Tibial nerve (tissue), 4 donors: Measurements from ENCODE around the gene C6orf120.
"Not testable (repeated sequence)": the region's sequence is repeated elsewhere in the genome, so short reads cannot be mapped to it uniquely, and the experiment has no call there.

ENCODE experiments used
- CTCF ChIP-seq, 5 experiments: fragments of 200-600 bp in 3 of 5; fragments of 450-650 bp in 2 of 5; sonication (generic) in 3 of 5; IDR thresholded peaks; one replicate each; pipeline ENCODE4 v1.5.1; 2016 to 2019; ENCODE audit warnings: antibody characterized with exemption in 5 of 5, mild to moderate bottlenecking in 3 of 5, moderate library complexity in 2 of 5
- EP300 ChIP-seq, 2 donors: sonication (generic); formaldehyde crosslinking; IDR thresholded peaks; one replicate each; pipeline ENCODE4 v1.6.1; 2017; ENCODE audit warnings: antibody characterized with exemption in 2 of 2, mild to moderate bottlenecking in 1 of 2
- POLR2A ChIP-seq, 2 donors: fragments of 450-650 bp; IDR thresholded peaks; one replicate each; pipeline ENCODE4 v1.6.1; 2017; ENCODE audit warnings: antibody characterized with exemption in 2 of 2, mild to moderate bottlenecking in 2 of 2, moderate library complexity in 2 of 2

- TF ChIP-seq CTCF (IDR thresholded peaks at IDR 0.05): peak in 3 of 5 experiments; percentile 12 to 18 (median 17)
- TF ChIP-seq POLR2A, EP300 (IDR thresholded peaks at IDR 0.05): not testable (repeated sequence)
Observed at GRCh38 chr6:169697115-169697514, 4.8 kb upstream of the C6orf120 start.
